Right ventricle myocardium superior (tissue), 1 donor: ENCODE data around the gene CHD9. TPM values are rescaled to one million over a fixed set of nuclear protein-coding genes. Genes with fewer than 3 reads are reported as not detected.
A peak's percentile ranks its signal among the peaks of the same experiment; 100 is the strongest.
"Not testable (repeated sequence)": the region's sequence is repeated elsewhere in the genome, so short reads cannot be mapped to it uniquely, and the experiment has no call there.

ENCODE experiments used
- ATAC-seq: fragments of 200-7000 bp; cut with Tn5 transposase; one replicate; pipeline ENCODE4 v1.9.1; 2020; ENCODE audit warnings: mild to moderate bottlenecking; ENCODE audit not compliant: poor library complexity
- DNase-seq: peaks from one replicate; pipeline ENCODE4 v3.0.0-alpha.2; 2020
- intact Hi-C: fragments of 100-400 bp; cut with DNase I; formaldehyde crosslinking; loops from one replicate; pipeline ENCODE4 v1.11.2; 2022
- total RNA-seq: library from RNA; stranded (reverse); fragmentation: NEBNext Ultra II Directional; extraction: Animal tissue kit (Norgen Biotek cat#: 25700); gene quantifications from one replicate; pipeline ENCODE4 v1.2.1, GENCODE V29; 2021
- donor health status: DM: no; HTN: yes; CAD: no; lungs with severe emphysema.

The CHD9 gene
- total RNA-seq, 1 donor from 2014 or later = 39.5 TPM

DNA sequence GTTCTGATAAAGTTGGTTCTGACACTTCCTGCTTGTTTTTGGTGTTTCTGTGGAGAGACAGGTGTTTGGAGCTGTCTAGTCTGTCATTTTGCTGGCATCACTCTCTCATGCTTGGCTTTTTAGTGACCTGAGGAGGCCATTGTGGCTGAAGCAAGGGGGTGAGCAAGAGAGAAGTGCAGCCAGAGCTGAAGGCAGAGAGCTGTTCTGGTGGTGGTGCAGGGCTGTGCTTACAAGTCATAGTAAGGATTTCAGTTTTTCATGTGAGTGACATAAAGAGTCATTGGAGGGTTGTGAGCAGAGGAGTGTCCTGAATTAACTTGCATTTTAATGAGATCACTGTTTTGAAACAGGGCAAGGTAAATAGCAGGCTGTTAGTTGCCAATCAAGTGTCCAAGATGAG is 97.5 kb downstream of the CHD9 start:
- intact Hi-C loops = loop anchor here (10.0 kb wide), 1 partner anchor 98 kb away; the partner anchor contains the start of genes CHD9 and CHD9NB
- no peak for ATAC-seq

DNA sequence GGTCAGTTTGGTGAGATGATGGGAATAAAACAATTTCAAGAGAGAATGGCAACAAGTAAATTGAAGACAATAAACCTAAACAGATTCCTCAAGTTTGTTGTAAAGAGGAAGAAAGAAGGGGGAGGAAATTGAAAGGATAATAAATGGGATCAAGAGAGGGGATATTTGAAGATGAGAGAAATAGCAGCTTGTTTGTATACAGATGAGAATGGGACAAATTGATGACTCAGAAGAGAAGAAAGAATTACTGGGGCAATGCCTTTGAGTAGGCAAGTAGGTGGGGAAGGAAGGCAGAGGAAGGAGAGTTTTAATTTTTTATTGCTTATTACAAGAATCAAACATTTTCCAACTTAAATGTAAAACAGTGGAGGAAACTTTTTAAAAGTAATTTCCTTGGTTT is 98.3 kb downstream of the CHD9 start:
- intact Hi-C loops = loop anchor here (10.0 kb wide), 1 partner anchor 98 kb away; the partner anchor contains the start of genes CHD9 and CHD9NB
- ATAC-seq = peak; percentile 15
- no peak for DNase-seq

More for the DNA sequence above, 97.5 kb downstream of the CHD9 start:
- no peak for DNase-seq

DNA sequence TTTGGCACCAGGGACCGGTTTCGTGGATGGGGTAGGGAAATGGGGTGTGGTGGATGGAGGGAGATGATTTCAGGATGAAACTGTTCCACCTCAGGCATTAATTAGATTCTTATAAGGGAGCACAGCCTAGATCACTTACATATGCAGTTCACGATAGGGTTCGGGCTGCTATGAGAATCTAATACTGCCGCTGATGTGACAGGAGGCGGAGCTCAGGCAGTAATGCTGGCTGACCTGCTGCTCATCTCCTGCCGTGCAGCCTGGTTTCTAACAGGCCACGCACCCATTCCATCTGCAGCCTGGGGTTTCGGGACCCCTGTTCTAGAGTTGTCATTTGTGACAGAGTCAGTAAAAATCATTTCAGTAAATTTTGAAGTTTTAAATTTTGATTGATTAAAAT is 99.7 kb downstream of the CHD9 start:
- intact Hi-C loops = loop anchor here (10.0 kb wide), 1 partner anchor 100 kb away; the partner anchor contains the start of genes CHD9 and CHD9NB
- peak; percentile 54 for ATAC-seq
- no peak for DNase-seq

DNA sequence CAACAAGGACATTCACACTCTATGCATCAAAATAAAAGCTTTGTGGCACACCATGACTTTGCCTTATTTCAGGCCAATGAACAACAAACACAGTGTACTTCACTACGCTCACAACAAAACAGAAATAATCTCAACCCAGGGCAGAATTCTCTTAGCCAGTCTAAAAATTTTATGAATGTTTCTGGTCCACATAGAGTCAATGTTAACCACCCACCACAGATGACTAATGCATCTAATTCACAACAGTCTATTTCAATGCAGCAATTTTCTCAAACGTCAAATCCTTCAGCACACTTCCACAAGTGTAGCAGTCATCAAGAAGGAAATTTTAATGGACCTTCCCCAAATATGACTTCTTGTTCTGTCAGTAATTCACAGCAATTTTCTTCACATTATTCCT is 101.7 kb downstream of the CHD9 start:
- DNase-seq (no peak), ATAC-seq (no peak)
- intact Hi-C loops = loop anchor here (10.0 kb wide), 1 partner anchor 102 kb away; the partner anchor contains the start of genes CHD9 and CHD9NB

DNA sequence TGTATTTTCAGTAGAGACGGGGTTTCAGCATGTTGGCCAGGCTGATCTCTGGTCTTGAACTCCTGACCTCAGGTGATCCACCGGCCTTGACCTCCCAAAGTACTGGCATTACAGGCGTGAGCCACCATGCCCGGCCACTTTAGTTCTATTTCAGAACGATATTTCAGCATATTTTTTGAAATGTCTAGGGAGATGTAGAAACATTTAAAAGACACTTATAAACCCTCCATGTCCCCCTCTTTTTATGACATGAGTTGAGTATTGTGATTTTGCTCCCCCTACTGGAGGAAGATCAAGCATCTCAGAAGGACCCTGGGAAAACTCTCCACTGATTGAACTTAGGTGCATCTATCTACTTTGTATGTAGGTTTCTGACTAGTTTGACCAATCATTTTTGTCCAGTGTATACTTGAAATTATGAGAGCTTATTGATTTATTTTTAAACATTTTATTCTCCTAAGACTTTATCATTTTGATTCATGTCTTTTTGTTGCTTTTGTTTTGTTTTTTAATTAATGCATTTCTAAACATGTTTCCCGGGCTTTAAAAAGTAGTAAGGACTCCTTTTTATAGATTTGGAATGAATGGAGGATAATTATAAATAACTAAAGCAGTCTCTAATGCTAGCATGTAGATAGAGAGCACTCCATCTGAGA is 105.1 kb downstream of the CHD9 start:
- ATAC-seq (peak; percentile 76), DNase-seq (no peak)
- intact Hi-C loops = loop anchor here (10.0 kb wide), 1 partner anchor 105 kb away; the partner anchor contains the start of genes CHD9 and CHD9NB

DNA sequence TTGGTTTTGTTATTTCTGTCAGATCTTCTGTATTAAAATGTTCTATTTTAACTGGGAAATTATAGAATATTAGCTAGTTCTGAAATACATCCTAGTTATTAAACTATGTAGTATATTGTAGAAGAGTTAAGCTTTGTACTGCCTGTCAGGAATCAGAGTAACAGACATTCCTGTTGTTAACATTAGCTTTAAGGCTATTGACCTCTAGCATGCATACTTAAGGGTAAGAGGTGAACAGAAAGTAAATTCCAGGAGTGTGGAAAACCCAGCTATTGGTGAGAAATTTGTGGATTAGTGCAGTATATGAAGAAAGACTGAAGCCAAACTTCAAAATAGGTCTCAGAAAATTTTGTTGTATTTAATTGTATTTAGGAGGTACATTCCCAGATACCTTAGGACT is 111.3 kb downstream of the CHD9 start:
- ATAC-seq = no peak
- intact Hi-C loops = no loop called here

DNA sequence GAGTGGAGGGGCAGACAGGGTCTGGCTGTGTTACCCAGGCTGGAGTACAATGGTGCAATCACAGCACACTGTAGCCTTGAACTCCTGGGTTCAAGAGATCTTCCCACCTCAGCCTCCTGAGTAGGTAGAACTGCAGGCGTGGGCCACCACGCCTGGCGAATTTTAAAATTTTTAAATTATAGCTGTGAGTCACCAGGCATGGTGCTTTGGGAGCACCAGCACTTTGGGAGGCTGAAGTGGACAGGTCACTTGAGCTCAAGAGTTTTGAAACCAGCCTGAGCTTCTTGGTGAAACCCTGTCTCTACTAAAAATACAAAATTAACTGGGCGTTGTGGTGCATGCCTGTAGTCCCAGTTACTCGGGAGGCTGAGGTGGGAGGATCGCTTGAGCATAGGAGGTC is 114.0 kb downstream of the CHD9 start:
- DNase-seq = no peak
- no peak for ATAC-seq
- intact Hi-C loops = no loop called here

More for the DNA sequence above, 111.3 kb downstream of the CHD9 start:
- no peak for DNase-seq

DNA sequence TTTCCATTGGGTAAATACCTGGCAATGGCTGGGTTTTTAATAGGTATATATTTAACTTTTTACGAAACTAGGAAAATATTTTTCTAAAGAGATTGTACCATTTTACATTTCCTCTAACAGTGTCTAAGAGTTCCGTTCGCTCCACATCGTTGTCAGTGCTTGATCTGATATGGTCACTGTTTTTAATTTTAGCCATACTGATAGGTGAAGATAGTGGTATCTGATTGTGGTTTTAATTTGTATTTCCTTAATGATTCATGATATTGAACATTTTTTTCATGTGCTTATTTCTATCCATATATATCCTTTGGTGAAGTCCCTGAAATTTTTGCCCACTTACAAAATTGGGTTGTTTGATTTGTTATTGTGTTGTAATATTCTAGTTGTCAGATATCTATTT is 117.7 kb downstream of the CHD9 start:
- intact Hi-C loops = no loop called here
- ATAC-seq (no peak), DNase-seq (no peak)

DNA sequence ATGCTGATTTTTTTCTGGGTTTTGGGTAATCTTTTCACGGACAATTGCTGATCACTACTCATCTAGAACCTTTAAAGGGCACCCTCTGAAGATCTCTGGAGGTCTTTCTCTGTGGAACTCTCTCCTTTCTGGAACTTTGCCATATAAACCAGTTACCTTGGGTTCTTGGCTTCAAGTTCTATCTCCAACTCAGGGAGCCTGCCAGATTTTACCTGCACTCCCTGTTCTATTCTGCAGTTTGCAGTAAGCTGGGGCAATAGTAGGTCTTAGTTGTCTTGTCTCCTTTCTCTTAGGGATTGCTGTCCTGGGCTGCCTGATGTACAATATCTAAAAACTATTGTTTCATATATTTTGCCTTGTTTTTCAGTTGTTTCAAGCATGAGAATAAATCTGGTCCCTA is 120.3 kb downstream of the CHD9 start:
- intact Hi-C loops = no loop called here
- ATAC-seq (no peak), DNase-seq (no peak)

DNA sequence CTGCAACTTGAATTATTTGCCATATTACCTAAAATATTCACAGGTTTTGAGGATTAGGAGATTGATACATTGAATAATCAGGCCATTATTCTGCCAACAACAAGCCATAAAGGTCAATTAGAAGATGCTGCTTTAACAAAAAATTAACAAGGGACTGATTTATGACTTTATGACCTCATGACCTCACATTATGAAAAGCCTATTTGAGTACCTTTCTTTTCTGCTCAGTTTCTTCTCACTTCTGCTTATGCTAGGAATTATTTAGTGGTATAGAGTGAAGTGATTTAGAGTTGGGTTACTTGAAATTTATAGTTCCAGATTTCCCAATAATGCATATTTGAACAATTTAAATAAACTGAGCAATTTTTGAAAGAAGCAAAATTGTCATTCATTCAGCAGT is 121.6 kb downstream of the CHD9 start:
- ATAC-seq (no peak), DNase-seq (no peak)
- intact Hi-C loops = no loop called here

DNA sequence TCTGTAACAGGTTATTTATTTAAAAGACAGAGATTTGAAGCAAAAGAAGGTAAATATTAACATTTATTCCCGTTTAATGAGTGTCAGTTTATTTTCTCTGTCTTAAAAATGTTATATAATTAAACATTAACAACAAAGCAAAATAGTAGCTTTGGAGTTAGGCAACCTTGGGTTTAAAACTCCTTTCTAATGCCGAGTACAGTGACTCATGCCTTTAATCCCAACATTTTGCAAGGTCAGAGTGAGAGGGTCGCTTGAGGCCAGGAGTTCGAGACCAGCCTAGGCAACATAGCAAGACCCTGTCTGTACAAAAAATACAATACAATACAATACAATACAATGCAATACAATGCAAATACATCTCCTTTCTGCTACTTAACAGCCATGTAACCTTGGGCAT is 128.7 kb downstream of the CHD9 start:
- DNase-seq (no peak), ATAC-seq (no peak)
- intact Hi-C loops = no loop called here

DNA sequence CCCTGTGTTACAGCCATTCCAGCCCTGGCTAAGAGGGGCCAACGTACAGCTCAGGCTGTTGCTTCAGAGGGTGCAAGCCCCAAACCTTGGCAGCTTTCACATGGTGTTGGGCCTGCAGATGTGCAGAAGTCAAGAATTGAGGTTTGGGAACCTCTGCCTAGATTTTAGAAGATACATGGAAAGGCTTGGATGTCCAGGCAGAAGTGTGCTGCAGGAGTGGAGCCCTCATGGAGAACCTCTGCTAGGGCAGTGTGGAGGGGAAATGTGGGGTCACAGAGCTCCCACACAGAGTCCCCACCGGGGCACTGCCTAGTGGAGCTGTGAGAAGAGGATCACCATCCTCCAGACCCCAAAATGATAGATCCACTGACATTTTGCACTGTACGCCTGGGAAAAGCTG is 130.9 kb downstream of the CHD9 start:
- ATAC-seq, intact Hi-C loops: not testable (repeated sequence)

DNA sequence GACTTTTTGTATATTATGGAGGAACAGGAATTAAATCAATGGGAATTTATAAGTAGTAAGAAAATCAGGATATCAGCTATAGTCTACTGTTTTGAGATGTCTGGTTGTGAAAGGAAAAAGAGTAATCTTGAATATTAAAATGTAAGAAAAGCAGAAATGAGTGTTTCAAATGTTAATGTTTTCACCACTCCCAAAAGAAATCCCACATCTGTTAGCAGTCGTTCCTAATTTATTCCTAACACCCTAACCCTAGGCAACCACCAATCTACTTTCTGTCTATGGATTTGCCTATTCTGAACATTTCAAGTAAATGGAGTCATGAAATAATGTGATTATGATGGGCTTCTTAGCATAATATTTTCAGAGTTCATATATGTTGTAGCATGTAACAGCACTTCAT is 133.0 kb downstream of the CHD9 start:
- intact Hi-C loops = no loop called here
- no peak for DNase-seq
- ATAC-seq = no peak

More for the DNA sequence above, 130.9 kb downstream of the CHD9 start:
- DNase-seq = not testable (repeated sequence)

DNA sequence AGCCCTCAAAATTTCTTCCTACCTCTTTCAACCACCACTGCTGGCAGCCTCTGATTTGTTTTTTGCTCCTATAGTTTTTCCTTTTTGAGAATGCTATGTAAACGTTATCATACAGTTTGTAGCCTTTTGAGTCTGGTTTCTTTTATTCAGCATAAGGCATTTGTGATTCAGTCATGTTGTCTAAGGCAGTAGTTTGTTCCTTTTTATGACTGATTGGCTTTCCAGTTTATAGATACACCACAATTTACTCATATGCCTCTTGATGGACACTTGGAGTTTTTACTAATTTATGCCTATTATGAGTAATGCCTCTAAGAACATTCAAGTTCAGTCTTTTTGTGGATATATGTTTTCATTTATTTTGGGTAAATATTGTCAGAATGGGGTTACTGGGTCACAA is 136.6 kb downstream of the CHD9 start:
- no peak for DNase-seq
- ATAC-seq = no peak
- intact Hi-C loops = no loop called here

DNA sequence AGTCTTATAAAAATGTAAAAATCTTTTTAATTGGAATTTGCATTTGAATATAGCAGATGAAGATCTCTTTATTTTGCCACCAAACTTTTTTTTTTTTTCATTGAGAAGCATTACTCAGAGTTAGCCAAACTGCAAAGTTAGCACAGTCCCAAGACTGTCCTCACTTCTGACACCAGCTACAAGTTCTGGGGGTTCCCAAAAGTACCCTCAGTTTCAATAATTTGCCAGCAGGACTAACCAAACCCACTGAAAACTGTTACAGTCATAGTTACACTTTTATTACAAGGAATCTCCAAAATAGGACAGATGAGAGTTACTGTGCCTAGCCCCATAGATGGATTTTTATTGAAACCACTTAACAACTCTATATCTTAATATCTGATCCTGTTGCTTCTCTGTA is 144.1 kb downstream of the CHD9 start:
- ATAC-seq (no peak), DNase-seq (no peak)
- intact Hi-C loops = no loop called here

DNA sequence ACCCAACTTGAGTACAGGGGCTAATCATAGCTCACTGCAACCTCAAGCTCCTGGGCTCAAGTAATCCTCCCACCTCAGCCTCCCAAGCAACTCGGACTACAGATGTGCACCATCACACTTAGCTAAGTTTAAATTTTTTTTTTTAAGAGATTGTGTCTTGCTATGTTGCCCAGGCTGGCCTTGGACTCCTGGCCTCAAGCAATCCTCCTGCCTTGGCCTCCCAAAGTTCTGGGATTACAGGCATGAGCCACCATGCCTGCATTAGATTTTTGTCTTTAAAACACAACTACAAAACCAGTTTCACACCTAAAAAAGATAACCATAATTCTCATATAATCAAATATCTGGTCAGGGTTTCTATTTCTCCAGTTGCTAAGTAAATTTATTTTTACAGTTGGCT is 147.1 kb downstream of the CHD9 start:
- intact Hi-C loops = loop anchor here (10.0 kb wide), 1 partner anchor 67 kb away; no protein-coding TSS in a partner anchor
- ATAC-seq = no peak

DNA sequence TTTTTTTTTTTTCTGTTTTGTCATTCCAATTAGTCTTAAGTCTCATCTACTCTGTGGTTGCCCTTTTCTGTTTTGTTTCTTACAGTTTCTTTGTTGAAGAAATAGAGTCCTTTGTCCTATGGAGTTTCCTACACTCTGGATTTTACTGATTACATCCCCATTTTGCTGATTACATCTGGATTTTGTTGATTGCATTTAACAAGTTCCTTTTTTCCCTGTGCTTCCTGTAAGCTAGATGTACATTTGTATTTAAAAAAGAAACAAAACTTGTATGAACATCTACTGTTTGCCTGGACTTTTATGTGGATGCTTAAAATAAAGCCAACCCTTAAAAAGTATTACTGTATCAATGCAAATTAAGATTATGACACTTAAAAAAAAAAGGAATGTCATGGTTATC is 147.6 kb downstream of the CHD9 start:
- intact Hi-C loops = loop anchor here (10.0 kb wide), 1 partner anchor 68 kb away; no protein-coding TSS in a partner anchor
- DNase-seq (no peak), ATAC-seq (no peak)

More for the DNA sequence above, 147.1 kb downstream of the CHD9 start:
- no peak for DNase-seq

DNA sequence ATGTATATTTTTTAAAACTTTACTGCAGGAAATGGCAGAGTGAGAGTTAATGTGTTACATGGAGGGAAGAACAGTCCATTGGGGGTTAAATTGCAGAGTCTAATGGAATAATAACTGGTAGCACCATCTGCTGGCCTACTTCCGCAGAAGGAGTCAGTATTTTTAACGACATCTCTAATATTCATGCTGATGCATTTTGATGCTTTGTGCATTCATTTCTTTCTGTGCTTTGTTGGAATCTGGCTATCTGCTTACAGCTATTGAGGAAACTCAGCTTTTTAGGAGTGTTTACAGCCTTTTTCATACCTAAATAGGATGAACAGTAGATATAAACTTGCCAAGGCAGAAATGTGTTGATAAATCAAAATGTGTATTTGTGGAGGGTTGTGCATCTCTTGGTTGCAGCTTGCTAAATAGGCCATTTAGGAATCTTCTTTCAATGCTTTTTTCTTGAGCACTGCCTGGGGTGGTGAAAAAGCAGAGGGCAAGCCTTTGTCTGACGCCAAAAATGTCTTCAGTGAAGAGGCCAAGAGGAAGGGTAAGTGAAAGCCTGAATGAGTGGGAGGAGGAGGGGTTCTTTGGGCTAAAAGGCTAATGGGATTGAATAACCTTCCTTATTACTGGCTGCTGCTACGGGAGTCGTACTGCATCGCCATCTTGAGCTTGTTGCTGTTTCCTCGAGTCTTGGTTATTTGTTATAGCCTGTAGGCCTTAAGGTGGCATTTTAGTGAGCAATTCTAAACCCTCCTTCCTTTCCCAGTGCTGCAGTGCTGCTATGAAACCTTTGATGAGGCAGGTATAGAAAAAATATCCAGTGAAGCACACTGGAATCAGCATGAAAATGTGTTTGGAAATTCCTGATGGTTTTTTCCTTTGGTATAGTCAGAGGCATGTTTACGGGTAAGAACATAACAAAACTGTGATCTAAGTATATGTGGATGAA is 153.3 kb downstream of the CHD9 start:
- intact Hi-C loops = loop anchor here (5.0 to 10.0 kb wide), 2 partner anchors 73 to 151 kb away; no protein-coding TSS in a partner anchor
- DNase-seq (no peak), ATAC-seq (peak; percentile 96)

DNA sequence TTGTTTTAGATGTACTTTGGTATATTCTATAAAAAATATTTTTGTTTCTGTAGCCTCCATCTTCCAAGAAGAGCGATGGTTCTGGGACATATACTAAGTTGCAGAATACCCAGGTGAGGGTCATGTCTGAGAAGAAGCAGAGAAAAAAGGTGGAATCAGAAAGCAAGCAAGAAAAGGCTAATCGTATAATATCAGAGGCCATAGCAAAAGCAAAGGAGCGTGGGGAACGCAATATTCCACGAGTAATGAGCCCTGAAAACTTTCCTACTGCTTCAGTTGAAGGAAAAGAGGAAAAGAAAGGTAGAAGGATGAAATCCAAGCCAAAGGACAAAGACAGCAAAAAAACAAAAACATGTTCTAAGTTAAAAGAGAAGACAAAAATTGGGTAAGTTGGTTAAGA is 154.6 kb downstream of the CHD9 start:
- intact Hi-C loops = loop anchor here (5.0 to 10.0 kb wide), 2 partner anchors 75 to 152 kb away; no protein-coding TSS in a partner anchor
- ATAC-seq (no peak), DNase-seq (no peak)
